SH-SY5Y (cell line): ENCODE results near the gene RAB40C.

Experiments used
- GATA2 ChIP-seq: IDR thresholded peaks from 2 replicates; pipeline ENCODE4 v1.6.1; 2011; ENCODE audit warnings: mild to moderate bottlenecking, low read depth, low read length
- GATA3 ChIP-seq: IDR thresholded peaks from 2 replicates; pipeline ENCODE4 v1.6.1; 2011; ENCODE audit warnings: low read depth, mild to moderate bottlenecking, low read length, moderate library complexity

Gene RAB40C, protein sequence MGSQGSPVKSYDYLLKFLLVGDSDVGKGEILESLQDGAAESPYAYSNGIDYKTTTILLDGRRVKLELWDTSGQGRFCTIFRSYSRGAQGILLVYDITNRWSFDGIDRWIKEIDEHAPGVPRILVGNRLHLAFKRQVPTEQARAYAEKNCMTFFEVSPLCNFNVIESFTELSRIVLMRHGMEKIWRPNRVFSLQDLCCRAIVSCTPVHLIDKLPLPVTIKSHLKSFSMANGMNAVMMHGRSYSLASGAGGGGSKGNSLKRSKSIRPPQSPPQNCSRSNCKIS

DNA sequence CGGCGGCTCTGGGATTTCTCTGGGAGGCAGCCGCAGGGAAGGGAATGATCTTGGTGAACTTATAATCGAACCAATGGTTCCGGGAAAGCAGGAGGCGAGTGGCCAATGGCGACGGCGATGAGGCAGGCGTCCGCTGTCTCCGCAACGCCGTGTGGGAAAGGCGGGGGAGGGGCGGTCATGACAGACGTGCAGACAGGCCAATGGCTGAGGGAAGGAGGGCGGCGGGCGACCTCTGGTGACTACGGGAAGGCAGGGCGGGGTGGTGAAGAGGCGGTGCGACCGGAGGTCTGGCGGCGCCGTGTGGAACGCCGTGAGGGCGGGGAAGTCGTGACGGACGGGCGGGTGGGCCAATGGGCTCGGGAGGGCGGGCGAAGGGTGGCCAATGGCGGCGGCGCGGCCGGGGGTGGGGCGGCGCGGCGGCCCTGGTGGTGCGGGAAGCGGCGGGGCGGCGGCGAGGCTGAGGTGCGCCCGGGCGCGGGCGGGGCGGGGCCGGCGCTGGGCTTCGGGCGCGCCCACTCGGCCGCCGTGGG, at the start of gene RAB40C:
Gene RAB40C (plus strand): TSS at position 409 of the 530 bp plus-strand sequence. CDS start 226 bp downstream, outside the sequence.
- no peak for TF ChIP-seq GATA2
- no peak for TF ChIP-seq GATA3

DNA sequence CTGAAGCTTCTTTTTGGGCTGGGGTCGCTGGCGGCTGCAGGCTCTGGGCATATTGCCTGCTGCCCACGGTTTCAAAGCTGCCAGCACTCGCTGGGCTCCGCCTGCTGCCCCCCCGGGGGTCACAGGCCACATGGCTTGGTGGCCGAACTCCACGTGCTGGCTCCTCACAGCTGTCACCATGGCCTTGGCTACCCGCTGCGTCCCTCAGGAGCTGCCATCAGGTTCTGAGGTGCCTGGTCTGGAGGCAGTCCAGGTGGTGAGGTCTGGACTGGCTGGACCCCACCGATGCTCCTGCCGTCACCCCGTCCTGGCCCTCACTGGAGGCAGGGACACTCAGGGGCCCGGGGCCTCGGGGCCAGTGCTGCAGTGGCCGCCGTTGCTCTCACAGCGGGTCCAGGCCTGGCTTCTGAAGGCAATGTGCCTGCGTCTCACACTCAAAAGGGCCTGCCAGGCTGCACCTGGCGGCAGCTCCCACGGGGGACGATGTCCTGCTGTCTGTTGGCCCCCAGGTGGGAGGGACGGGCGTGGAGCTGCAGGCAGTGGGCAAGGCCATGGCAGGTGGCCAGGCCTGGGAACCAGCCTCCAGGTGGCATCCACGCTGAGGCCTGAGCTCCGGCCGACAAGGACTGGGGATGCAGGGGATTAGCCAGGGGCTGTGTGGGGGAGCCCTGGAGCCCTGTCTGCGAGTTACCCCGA, 49.1 kb upstream of the RAB40C start:
- no peak for TF ChIP-seq GATA2
- TF ChIP-seq GATA3: no peak

DNA sequence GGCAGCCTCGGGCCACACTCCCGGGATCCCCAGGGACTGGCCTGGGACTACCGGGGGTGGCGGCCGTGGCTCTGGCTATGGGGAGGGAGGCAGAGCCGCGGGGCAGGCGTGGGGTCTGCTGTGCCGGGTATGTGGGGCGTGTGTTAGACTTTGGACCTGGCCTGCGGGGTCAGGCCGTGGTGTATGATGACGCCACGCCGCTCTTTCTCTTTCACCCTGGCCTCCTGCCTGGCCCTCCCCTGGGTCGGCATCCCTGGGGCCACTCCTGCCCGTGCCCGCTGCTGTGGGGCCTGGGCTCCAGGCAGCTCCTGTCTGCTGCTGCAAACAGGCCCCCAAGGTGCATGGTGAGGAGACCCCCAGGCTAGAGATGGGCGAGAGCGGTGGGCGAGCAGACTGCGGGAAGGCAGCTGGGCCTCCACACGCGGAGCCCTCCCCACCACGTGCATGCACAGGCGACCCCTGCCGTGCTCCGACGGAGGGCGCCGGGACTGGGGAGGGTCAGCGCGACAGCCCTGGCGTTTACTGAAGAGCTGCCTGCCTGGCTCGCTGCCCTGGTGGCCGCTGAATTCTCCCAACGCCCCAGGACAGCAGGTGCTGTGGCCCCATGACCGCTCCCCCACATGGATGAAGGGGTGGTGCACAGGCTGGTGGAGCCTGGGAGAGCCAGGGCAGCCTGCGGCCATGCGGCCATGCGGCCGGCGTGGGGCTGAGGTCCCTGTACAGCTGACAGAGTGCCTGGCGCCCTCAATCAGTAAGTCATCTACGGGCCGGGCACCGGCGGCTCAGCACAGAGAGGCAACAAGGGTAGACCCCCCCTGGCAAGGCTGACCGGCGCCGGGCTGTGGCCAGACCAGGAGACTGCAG, 46.3 kb upstream of the RAB40C start:
- no peak for TF ChIP-seq GATA2
- TF ChIP-seq GATA3: no peak

DNA sequence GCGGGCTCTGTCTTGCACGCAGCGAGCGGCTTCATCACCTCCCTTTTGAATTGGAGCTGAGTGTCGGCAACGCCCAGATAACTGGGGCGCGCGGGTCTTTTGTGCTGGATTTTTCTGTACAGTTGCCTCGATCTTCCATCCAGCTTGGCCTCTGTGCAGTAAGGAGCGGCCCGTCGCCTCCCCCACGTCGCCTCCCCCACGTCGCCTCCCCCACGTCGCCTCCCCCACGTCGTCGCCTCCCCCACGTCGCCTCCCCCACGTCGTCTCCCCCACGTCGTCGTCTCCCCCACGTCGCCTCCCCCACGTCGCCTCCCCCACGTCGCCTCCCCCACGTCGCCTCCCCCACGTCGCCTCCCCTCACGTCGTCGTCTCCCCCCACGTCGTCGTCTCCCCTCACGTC, 45.3 kb upstream of the RAB40C start:
- no peak for TF ChIP-seq GATA3

DNA sequence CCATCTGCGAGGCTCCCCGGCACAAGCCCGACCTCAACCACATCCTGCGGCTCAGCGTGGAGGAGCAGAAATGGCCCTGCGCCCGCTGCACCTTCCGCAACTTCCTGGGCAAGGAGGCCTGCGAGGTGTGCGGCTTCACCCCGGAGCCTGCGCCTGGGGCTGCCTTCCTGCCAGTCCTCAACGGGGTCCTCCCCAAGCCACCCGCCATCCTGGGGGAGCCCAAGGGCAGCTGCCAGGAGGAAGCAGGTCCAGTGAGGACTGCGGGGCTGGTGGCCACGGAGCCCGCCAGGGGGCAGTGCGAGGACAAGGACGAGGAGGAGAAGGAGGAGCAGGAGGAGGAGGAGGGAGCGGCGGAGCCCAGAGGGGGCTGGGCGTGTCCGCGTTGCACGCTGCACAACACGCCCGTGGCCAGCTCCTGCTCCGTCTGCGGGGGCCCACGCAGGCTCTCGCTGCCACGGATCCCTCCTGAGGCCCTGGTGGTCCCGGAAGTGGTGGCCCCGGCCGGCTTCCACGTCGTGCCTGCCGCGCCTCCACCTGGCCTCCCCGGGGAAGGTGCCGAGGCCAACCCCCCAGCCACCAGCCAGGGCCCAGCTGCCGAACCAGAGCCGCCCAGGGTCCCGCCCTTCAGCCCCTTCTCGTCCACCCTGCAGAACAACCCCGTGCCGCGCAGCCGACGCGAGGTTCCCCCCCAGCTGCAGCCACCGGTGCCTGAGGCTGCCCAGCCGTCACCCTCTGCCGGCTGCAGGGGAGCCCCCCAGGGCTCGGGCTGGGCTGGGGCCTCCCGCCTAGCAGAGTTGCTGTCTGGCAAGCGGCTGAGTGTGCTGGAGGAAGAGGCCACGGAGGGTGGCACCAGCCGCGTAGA, 42.7 kb upstream of the RAB40C start:
- TF ChIP-seq GATA3 (no peak), GATA2 (no peak)

DNA sequence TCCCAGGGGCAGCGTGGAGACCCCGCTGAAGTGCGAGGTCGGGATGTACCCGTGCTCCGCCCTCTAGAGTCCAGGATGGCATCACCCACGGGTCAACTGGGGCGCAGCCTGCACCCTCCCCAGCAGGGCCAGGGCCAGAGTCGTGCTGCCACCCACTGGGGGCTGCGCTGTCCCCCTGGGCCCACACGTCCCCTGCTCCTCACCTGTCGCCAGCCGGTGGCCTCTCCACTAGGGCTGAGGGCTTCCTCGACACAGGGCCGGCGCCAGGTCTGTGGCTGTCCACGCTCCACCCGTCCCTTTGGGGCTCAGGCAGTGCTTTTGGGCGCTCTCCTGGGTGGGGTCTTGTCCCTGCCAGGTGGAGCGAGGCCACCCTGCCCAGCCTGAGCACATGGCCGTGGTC, 41.3 kb upstream of the RAB40C start:
- TF ChIP-seq GATA3: no peak
- no peak for TF ChIP-seq GATA2

DNA sequence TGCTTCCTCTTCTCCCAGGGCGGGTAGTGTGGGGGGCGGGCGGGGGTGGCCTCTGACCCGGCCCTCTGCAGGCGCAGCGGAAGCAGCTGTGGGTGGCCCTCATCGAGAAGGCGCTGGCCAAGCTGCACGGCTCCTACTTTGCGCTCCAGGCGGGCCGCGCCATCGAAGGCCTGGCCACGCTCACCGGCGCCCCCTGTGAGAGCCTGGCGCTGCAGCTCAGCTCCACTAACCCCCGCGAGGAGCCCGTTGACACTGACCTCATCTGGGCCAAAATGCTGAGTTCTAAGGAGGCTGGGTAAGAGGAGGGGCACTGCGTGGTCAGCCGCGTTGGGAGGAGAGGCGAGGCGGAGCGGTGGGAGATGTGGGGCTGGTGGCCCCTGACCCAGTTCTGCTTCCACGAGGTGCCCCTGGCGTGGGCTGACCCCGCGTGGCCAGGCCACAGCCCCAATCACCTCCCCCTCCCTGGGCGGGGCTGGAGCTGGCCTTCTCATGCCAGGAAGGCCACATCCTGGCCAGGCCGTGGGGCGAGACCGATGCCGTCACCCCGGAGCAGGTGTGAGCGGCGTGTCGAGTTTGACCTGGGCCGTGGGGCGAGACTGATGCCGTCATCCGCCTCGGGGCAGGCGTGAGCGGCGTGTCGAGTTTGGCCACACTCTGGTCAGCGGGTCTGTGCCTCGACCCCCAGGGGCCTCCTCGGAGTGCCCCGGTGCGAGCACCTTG, 40.2 kb upstream of the RAB40C start:
- no peak for TF ChIP-seq GATA2

DNA sequence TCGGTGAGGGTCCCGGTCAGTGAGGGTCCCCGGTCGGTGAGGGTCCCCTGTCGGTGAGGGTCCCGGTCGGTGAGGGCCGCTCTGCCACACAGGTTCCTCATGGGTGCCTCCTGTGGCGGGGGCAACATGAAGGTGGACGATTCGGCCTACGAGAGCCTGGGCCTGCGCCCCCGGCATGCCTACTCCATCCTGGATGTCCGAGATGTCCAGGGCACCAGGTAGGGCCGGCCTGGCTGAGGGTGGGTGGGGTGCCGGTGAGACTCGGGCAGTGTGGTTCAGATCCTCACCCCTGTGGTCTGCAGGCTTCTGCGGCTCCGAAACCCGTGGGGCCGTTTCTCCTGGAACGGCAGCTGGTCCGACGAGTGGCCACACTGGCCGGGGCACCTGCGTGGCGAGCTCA, 38.7 kb upstream of the RAB40C start:
- TF ChIP-seq GATA3 (no peak), GATA2 (no peak)

DNA sequence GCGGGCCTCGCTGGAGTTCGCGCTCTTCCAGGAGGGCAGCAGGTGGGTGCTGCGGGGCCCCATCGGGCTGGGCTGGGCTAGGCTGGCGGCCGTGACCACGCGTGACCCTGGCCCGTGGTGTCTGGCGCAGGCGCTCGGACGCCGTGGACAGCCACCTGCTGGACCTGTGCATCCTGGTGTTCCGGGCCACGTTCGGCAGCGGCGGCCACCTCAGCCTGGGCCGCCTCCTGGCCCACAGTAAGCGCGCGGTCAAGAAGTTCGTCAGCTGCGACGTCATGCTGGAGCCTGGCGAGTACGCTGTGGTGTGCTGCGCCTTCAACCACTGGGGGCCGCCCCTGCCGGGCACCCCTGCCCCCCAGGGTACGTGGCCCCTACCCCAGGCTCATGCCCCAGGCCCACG, 37.7 kb upstream of the RAB40C start:
- no peak for TF ChIP-seq GATA2
- no peak for TF ChIP-seq GATA3

DNA sequence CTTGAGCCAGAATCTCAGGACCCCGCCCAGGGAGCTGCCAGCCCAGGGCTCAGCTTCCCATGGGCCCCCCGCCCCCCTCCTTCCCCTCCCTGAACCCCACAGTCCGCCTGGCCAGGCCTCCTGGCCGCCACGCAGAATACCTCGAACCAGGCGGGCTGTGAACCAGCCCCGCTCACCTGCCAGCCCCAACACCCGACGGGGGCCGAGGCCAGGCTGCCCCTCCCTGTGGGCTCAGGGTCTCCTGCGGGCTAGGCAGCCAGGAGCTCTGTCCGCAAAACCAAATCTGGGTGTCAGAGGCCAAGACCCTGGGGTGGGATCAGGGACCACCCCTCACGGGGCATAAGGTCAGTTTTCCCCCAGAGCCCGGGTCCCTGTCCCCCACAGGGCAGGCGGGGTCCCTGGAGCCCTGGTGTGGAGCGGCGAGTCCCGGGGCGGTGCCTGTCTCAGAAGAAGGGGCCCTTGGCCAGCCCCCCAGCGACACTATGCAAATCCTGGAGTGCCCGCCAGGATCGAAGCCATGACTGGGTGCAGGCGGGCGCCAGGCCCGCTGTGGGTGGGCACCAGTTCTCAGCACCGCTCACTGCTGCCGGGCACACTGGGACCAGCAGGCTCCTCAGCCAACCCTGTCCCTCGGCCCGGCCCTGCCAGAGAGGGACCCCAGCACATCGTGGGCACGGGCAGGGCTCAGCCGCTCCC, 36.1 kb upstream of the RAB40C start:
- TF ChIP-seq GATA2 (no peak), GATA3 (no peak)

DNA sequence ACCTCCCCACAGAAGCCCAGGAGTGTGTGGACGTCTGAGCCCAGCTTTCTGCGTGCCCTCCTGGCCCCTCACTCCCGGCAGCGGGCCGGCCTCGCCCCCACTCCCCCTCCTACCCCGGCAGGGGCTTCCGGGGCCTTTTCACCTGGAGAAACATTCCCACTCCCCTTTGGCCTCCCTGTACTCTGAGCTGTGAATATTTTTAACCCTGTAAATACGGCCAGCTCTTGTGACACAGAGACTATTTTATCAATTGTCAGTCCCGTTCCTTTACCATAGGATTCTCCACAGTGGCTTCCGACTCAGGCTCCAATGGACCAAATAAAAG, 35.6 kb upstream of the RAB40C start:
- TF ChIP-seq GATA2: no peak

DNA sequence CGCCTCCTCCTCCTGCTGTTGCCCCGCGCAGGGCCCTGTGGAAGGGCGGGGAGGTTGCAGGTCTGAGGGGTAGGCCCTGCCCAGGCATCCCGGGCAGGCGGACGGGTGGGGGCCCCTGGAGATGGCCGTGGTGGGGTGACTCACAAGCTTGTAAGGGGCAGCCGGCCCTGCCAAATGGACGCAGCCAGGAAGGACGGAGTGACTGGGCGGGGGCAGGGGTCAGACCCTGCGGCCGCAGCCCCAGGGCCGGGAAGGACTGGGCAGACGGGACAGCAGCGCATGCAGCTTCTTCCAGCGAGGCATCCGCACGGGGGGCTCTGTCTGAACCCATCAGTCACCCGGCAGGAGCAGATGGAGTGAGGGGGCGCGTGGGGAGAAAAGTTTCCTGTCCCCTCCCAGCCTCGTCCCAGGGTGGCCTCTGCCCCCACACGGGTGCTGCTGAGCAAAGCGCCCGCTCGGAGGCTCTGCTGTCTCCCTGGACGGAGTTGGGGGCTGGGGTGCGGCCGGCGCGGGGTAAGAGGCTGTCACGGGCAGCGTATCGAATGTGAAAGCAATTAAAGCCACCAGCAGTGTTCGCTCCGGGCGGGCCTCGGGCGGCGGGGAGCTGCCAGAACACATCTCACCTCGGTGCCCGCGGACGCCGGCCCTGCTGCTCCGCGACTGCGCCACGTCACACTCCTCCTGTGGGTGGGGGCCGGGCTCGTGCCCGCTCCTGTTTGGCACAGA, 35.1 kb upstream of the RAB40C start:
- no peak for TF ChIP-seq GATA3
- no peak for TF ChIP-seq GATA2
